H9 (cell line): Measurements from ENCODE around the gene RAB17. TPM values are rescaled to one million over a fixed set of nuclear protein-coding genes. Genes with fewer than 3 reads are reported as not detected.

Experiments
- DNase-seq: peaks from one replicate; pipeline ENCODE4 v3.0.0-alpha.2; 2017
- H2AFZ ChIP-seq: one replicate; pipeline ENCODE4 v1.6.1; 2013; ENCODE audit warnings: mild to moderate bottlenecking, low read length, control low read depth, moderate library complexity
- H2AK5ac ChIP-seq: 2 replicates; pipeline ENCODE4 v1.6.1; 2013; ENCODE audit warnings: low read length, control low read depth, mixed read lengths; ENCODE audit not compliant: insufficient read length
- H2BK120ac ChIP-seq: one replicate; pipeline ENCODE4 v1.6.1; 2013; ENCODE audit warnings: low read depth, mild to moderate bottlenecking, low read length, control low read depth, inconsistent platforms; ENCODE audit not compliant: poor library complexity, severe bottlenecking
- H2BK12ac ChIP-seq: 2 replicates; pipeline ENCODE4 v1.6.1; 2013; ENCODE audit warnings: low read length, control low read depth, mixed read lengths, low read depth; ENCODE audit not compliant: insufficient read length
- H2BK15ac ChIP-seq: 2 replicates; pipeline ENCODE4 v1.6.1; 2013; ENCODE audit warnings: low read depth, low read length, control low read depth
- H2BK20ac ChIP-seq: one replicate; pipeline ENCODE4 v1.6.1; 2013; ENCODE audit warnings: low read depth, mild to moderate bottlenecking, low read length, control low read depth, inconsistent platforms; ENCODE audit not compliant: poor library complexity, severe bottlenecking
- H2BK5ac ChIP-seq: 2 replicates; pipeline ENCODE4 v1.6.1; 2013; ENCODE audit warnings: low read length, control low read depth, mixed read lengths; ENCODE audit not compliant: insufficient read length
- H3K14ac ChIP-seq: 2 replicates; pipeline ENCODE4 v1.6.1; 2013; ENCODE audit warnings: low read length, control low read depth; ENCODE audit not compliant: insufficient read depth
- H3K18ac ChIP-seq: 2 replicates; pipeline ENCODE4 v1.6.1; 2013; ENCODE audit warnings: low read depth, mild to moderate bottlenecking, mixed read lengths, low read length, control low read depth; ENCODE audit not compliant: insufficient read length
- H3K23ac ChIP-seq: 2 replicates; pipeline ENCODE4 v1.6.1; 2013; ENCODE audit warnings: low read length, control low read depth, mixed read lengths, low read depth; ENCODE audit not compliant: insufficient read length
- H3K23me2 ChIP-seq: 2 replicates; pipeline ENCODE4 v1.6.1; 2013; ENCODE audit warnings: low read depth, mild to moderate bottlenecking, mixed read lengths, low read length, control low read depth; ENCODE audit not compliant: insufficient read length, poor library complexity, severe bottlenecking
- H3K27ac ChIP-seq: 2 replicates; pipeline ENCODE4 v1.5.1; 2013; ENCODE audit warnings: low read length, control low read depth, mixed read lengths, low read depth; ENCODE audit not compliant: insufficient read length
- H3K27me3 ChIP-seq: 2 replicates; pipeline ENCODE4 v1.6.1; 2013; ENCODE audit warnings: low read length, control low read depth, inconsistent platforms; ENCODE audit not compliant: insufficient read depth
- H3K4ac ChIP-seq: 2 replicates; pipeline ENCODE4 v1.6.1; 2013; ENCODE audit warnings: low read depth, mild to moderate bottlenecking, control low read depth, inconsistent platforms, low read length, moderate library complexity
- H3K4me1 ChIP-seq: 2 replicates; pipeline ENCODE4 v1.6.1; 2013; ENCODE audit warnings: low read length, control low read depth, inconsistent platforms; ENCODE audit not compliant: insufficient read depth
- H3K4me2 ChIP-seq: 2 replicates; pipeline ENCODE4 v1.6.1; 2013; ENCODE audit warnings: low read length, control low read depth, mixed read lengths; ENCODE audit not compliant: insufficient read length, insufficient read depth
- H3K56ac ChIP-seq: 2 replicates; pipeline ENCODE4 v1.6.1; 2013; ENCODE audit warnings: low read depth, mild to moderate bottlenecking, mixed read lengths, low read length, control low read depth; ENCODE audit not compliant: insufficient read length
- H3K79me1 ChIP-seq: 2 replicates; pipeline ENCODE4 v1.6.1; 2013; ENCODE audit warnings: low read depth, mild to moderate bottlenecking, moderate library complexity, low read length, control low read depth, inconsistent platforms; ENCODE audit not compliant: insufficient read depth, poor library complexity, severe bottlenecking
- H3K79me2 ChIP-seq: 2 replicates; pipeline ENCODE4 v1.6.1; 2013; ENCODE audit warnings: low read length, control low read depth, inconsistent platforms; ENCODE audit not compliant: insufficient read depth
- H3K9ac ChIP-seq: 2 replicates; pipeline ENCODE4 v1.6.1; 2013; ENCODE audit warnings: low read length, control low read depth, mixed read lengths; ENCODE audit not compliant: insufficient read length; ENCODE audit errors: extremely low read depth
- H3K9me3 ChIP-seq: one replicate; pipeline ENCODE4 v1.6.1; 2013; ENCODE audit warnings: low read depth, low read length, inconsistent platforms; ENCODE audit not compliant: control insufficient read depth
- H3T11ph ChIP-seq: one replicate; pipeline ENCODE4 v1.6.1; 2013; ENCODE audit warnings: mild to moderate bottlenecking, low read length, control low read depth, inconsistent platforms
- H4K20me1 ChIP-seq: one replicate; pipeline ENCODE4 v1.6.1; 2013; ENCODE audit not compliant: control insufficient read depth, insufficient read length, insufficient read depth
- H4K5ac ChIP-seq: 2 replicates; pipeline ENCODE4 v1.6.1; 2013; ENCODE audit warnings: low read depth, mild to moderate bottlenecking, mixed read lengths, low read length, control low read depth; ENCODE audit not compliant: insufficient read length
- H4K8ac ChIP-seq: replicated peaks from 2 replicates; pipeline ENCODE4 v1.6.1; 2013; ENCODE audit warnings: low read length, control low read depth, mixed read lengths, low read depth; ENCODE audit not compliant: insufficient read length
- H4K91ac ChIP-seq: 2 replicates; pipeline ENCODE4 v1.6.1; 2013; ENCODE audit warnings: low read depth, mild to moderate bottlenecking, moderate library complexity, mixed read lengths, low read length, control low read depth; ENCODE audit not compliant: insufficient read length
- H3K27ac Mint-ChIP-seq, 3 experiments: 2 replicates in 2 of 3; 3 replicates in 1 of 3; pipeline ENCODE4 v1.8.0; 2020 to 2021; ENCODE audit warnings: mixed read lengths in 3 of 3, mild to moderate bottlenecking in 1 of 3, moderate library complexity in 1 of 3
- H3K27me3 Mint-ChIP-seq: 2 replicates; pipeline ENCODE4 v1.8.0; 2021; ENCODE audit warnings: low read depth, mild to moderate bottlenecking, moderate library complexity, mixed read lengths
- H3K36me3 Mint-ChIP-seq, 3 experiments: 2 replicates in 2 of 3; 3 replicates in 1 of 3; pipeline ENCODE4 v1.8.0; 2020 to 2021; ENCODE audit warnings: low read depth in 3 of 3, mixed read lengths in 3 of 3; ENCODE audit not compliant: insufficient read depth in 1 of 3
- H3K4me1 Mint-ChIP-seq, 2 experiments: 2 replicates each; pipeline ENCODE4 v1.8.0; 2020; ENCODE audit warnings: mixed read lengths in 2 of 2
- H3K4me3 Mint-ChIP-seq, 2 experiments: 2 replicates in 1 of 2; 3 replicates in 1 of 2; pipeline ENCODE4 v1.8.0; 2020 to 2021; ENCODE audit warnings: mild to moderate bottlenecking in 2 of 2, mixed read lengths in 2 of 2, moderate library complexity in 1 of 2
- H3K9me3 Mint-ChIP-seq, 2 experiments: 2 replicates in 1 of 2; 3 replicates in 1 of 2; pipeline ENCODE4 v1.8.0; 2020; ENCODE audit warnings: mild to moderate bottlenecking in 2 of 2, mixed read lengths in 2 of 2, moderate library complexity in 1 of 2
- CTCF ChIP-seq: fragments of 200-600 bp; sonication (generic); conservative IDR thresholded peaks from 3 replicates; pipeline ENCODE4 v1.8.0; 2021; ENCODE audit warnings: antibody characterized with exemption, mild to moderate bottlenecking
- WGBS: extraction: QIAGEN DNeasy Blood & Tissue Kit; methylation state at CpG from one replicate; pipeline ENCODE4 v1.1.7; 2013; ENCODE audit warnings: missing lambda C conversion rate, low lambda C conversion rate, mixed read lengths; ENCODE audit not compliant: insufficient read length; ENCODE audit errors: extremely low coverage; 5-methylcytosine and 5-hydroxymethylcytosine counted together
- total RNA-seq: library from RNA; stranded (reverse); gene quantifications from 2 replicates; pipeline ENCODE4 v1.2.1, GENCODE V29; 2021

The RAB17 gene
- total RNA-seq, 1 experiment from 2014 or later = 31.9 TPM

- Histone ChIP-seq H2BK20ac (no peak overlapping the region), H3K79me1 (no peaks in the 10 kb centered on the region), H2BK120ac (no peak overlapping the region), H3T11ph (no peak overlapping the region), H4K91ac (no peak overlapping the region), H4K20me1 (no peaks in the 10 kb centered on the region), H3K56ac (no peak overlapping the region), H4K8ac (no peak overlapping the region), H2BK5ac (no peak overlapping the region), H3K23me2 (peaks cover 3% of the 10 kb centered on the region), H3K14ac (peak overlapping the region; percentile 8), H2BK12ac (no peak overlapping the region), H3K4ac (no peak overlapping the region), H3K4me2 (peak overlapping the region; percentile 66), H3K79me2 (peaks cover 2% of the 10 kb centered on the region; the same call in 1 of the 2 replicates), H3K9ac (no peak overlapping the region), H3K4me1 (peaks cover 4% of the 10 kb centered on the region; the same call in 1 of the 2 replicates), H4K5ac (no peak overlapping the region), H2AK5ac (no peak overlapping the region), H3K18ac (no peak overlapping the region), H3K9me3 (no peaks in the 10 kb centered on the region), H3K27me3 (peaks cover 3% of the 10 kb centered on the region; the same call in 1 of the 2 replicates), H2BK15ac (no peak overlapping the region), H3K23ac (no peak overlapping the region), H2AFZ (no peak overlapping the region), H3K27ac (no peak overlapping the region)
- DNase-seq = peak; percentile 51
- peak overlapping the region; percentile 78 to 86 for H3K4me3 Mint-ChIP-seq
- peak overlapping the region in 1 of 3 experiments; percentile 51; a peak in 2 of 7 replicates for H3K27ac Mint-ChIP-seq
- H3K9me3 Mint-ChIP-seq = peaks cover 0 to 3% of the 10 kb centered on the region in 2 experiments; a peak in 1 of 5 replicates
- no peak for TF ChIP-seq CTCF
- H3K36me3 Mint-ChIP-seq = peaks cover 0 to 5% (median 5%) of the 10 kb centered on the region in 3 experiments; a peak in 6 of 7 replicates
- no CpG with 5 or more reads among the region's 54 CpGs for WGBS
- H3K27me3 Mint-ChIP-seq = peaks cover 42% of the 10 kb centered on the region
- H3K4me1 Mint-ChIP-seq = peaks cover 22 to 30% of the 10 kb centered on the region in 2 experiments
Observed at GRCh38 chr2:237626813-237627440, 36.4 kb upstream of the RAB17 start.
